GF-D8 (cell line): ENCODE results near the gene FHOD3.

ENCODE experiments used
- DNase-seq: peaks from one replicate; lab custom pipeline; 2025; lab: John Stamatoyannopoulos, UW

FHOD3 gene

GRCh38 chr18:36411745-36412168 is 114.2 kb downstream of the FHOD3 start:
- DNase-seq, result no peak

GRCh38 chr18:36412778-36413177 is 115.3 kb downstream of the FHOD3 start:
- DNase-seq, result no peak

- DNase-seq, result no peak
These were observed 117.7 kb downstream of the FHOD3 start for GRCh38 chr18:36415171-36415570.

GRCh38 chr18:36415625-36416024 is 118.1 kb downstream of the FHOD3 start:
- DNase-seq, result no peak

- no peak for DNase-seq
These were observed 121.8 kb downstream of the FHOD3 start for GRCh38 chr18:36419188-36419899.

- DNase-seq, result no peak
These were observed 122.5 kb downstream of the FHOD3 start for GRCh38 chr18:36419900-36420531.

- DNase-seq, result no peak
These were observed 123.3 kb downstream of the FHOD3 start for GRCh38 chr18:36420826-36421225.

- DNase-seq, result no peak
These were observed 127.2 kb downstream of the FHOD3 start for GRCh38 chr18:36424741-36425142.

GRCh38 chr18:36427369-36427768 is 129.9 kb downstream of the FHOD3 start:
- no peak for DNase-seq

- DNase-seq, result no peak
These were observed 130.3 kb downstream of the FHOD3 start for GRCh38 chr18:36427831-36428230.

GRCh38 chr18:36428431-36429029 is 131.0 kb downstream of the FHOD3 start:
- no peak for DNase-seq

- DNase-seq, result no peak
These were observed 135.5 kb downstream of the FHOD3 start for GRCh38 chr18:36432880-36433555.

- no peak for DNase-seq
These were observed 138.9 kb downstream of the FHOD3 start for GRCh38 chr18:36436387-36436786.

GRCh38 chr18:36440614-36441013 is 143.1 kb downstream of the FHOD3 start:
- DNase-seq, result no peak

- DNase-seq, result no peak
These were observed 144.1 kb downstream of the FHOD3 start for GRCh38 chr18:36441426-36442240.

- no peak for DNase-seq
These were observed 145.2 kb downstream of the FHOD3 start for GRCh38 chr18:36442717-36443116.

GRCh38 chr18:36446059-36446458 is 148.5 kb downstream of the FHOD3 start:
- no peak for DNase-seq

- no peak for DNase-seq
These were observed 151.1 kb downstream of the FHOD3 start for GRCh38 chr18:36448384-36449290.

GRCh38 chr18:36449451-36449850 is 151.9 kb downstream of the FHOD3 start:
- no peak for DNase-seq

- DNase-seq, result no peak
These were observed 152.8 kb downstream of the FHOD3 start for GRCh38 chr18:36450264-36450663.
